ENCODE data around the gene EPHB4. TPM values are rescaled to one million over a fixed set of nuclear protein-coding genes. Genes with fewer than 3 reads are reported as not detected.
"Not testable (repeated sequence)": the region's sequence is repeated elsewhere in the genome, so short reads cannot be mapped to it uniquely, and the experiment has no call there.

EPHB4 gene
- total RNA-seq, 1 experiment from 2014 or later, result 42.7 TPM

- H3K9me3 ChIP-seq, result no peaks in the 10 kb centered on the region
- no peaks in the 10 kb centered on the region for H3K27me3 ChIP-seq
- no peak overlapping the region for H3K4me3 ChIP-seq
- DNase-seq, result no peak
- H3K36me3 ChIP-seq, result no peaks in the 10 kb centered on the region; the same call in 1 of the 2 replicates
Observed at GRCh38 chr7:100829150-100829716, 1.9 kb upstream of the EPHB4 start.

DNA sequence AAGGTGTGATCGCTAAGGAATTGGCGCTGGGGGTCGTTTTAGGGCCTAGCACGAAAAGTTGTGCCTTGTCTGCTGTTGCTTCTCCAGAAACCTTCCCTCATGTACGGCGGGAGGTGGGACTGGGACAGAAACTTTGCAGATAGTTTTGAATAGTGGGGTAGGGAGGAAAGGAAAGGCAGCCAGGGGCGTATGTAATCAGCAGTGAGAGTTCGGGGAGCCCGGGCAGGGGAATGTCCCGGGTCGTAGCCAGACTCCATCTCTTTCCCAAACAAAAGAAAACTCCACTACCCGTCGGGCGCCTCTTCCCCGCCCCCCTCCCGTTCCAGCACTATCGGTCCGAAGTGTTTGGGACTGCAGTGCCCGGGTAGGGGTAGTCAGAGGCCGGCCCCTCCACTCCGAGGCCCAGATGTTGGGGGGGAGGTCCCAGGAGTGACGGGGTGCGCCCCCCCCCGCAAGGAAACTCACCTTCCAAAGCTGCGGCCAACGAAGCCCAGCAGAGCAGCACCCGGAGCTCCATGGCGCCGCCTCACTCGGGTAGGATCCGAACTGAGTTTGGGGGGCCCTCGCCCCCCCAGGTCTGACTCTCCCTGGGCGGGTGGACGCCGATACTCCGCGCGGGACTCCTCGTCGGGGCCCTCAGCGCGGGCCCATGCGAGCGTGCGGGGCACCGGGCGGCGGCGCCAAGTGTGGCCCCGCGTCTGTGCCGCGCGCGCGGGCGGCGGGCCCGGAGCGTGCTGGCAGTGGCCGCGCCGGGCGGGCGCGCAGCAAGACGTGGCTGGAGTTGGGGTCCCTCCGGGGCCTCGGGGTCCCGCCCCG is 601 bp downstream of the EPHB4 start:
- no peaks in the 10 kb centered on the region for H3K9me3 ChIP-seq
- H3K4me3 ChIP-seq, result peak overlapping the region; percentile 67
- DNase-seq, result no peak
- no peaks in the 10 kb centered on the region for H3K27me3 ChIP-seq
- peaks cover 6% of the 10 kb centered on the region for H3K36me3 ChIP-seq

GRCh38 chr7:100825751-100826513 is 1.4 kb downstream of the EPHB4 start:
- Histone ChIP-seq H3K4me3 (peak overlapping the region; percentile 67), H3K27me3 (no peaks in the 10 kb centered on the region), H3K9me3 (no peaks in the 10 kb centered on the region), H3K36me3 (peaks cover 6% of the 10 kb centered on the region)
- no peak for DNase-seq

GRCh38 chr7:100825215-100825671 is 2.1 kb downstream of the EPHB4 start:
- H3K4me3 ChIP-seq, result peak overlapping the region; percentile 67
- DNase-seq, result no peak
- H3K36me3 ChIP-seq, result peaks cover 6% of the 10 kb centered on the region
- H3K9me3 ChIP-seq, result no peaks in the 10 kb centered on the region
- H3K27me3 ChIP-seq, result no peaks in the 10 kb centered on the region

DNA sequence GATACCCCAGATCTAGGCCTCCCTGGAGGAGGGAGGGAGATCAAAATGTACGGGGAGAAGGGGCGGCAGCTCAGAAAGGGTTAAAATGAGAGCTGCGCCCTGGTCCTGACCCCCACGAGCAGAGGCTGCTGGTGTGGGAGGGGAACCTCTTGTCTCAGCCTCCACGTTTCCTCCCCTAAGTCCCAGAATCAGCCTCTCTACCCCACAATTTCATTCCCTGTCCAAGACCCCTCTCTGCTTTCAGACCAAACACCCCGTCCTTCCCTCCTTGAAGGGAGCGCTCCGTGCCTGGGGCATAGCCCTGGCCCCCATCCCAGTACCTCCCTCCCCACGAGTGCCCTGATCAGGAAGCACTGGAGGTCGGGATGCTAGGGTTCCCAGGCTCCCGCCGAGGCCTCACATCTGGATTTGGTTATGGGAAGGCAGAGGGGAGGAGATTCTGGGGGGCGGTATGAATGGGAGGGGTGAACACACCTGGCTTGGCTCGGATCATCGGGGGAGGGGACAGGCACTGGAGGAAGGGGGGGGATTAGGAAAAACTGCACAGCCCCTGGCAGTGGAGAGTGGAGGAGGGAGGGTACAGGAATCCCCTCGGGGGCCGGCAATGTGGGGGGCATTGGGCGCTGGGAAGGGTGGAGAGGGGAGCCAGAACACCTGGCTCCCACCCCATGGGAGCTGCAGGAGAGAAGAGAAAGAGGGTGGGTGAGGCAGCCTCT is 2.7 kb downstream of the EPHB4 start:
- Histone ChIP-seq H3K27me3 (no peaks in the 10 kb centered on the region), H3K9me3 (no peaks in the 10 kb centered on the region), H3K4me3 (no peak overlapping the region), H3K36me3 (peaks cover 12% of the 10 kb centered on the region)
- DNase-seq, result no peak

GRCh38 chr7:100823534-100823933 is 3.8 kb downstream of the EPHB4 start:
- Histone ChIP-seq H3K9me3 (no peaks in the 10 kb centered on the region), H3K36me3 (peaks cover 17% of the 10 kb centered on the region), H3K4me3 (no peak overlapping the region), H3K27me3 (no peaks in the 10 kb centered on the region)
- no peak for DNase-seq

GRCh38 chr7:100823140-100823525 is 4.2 kb downstream of the EPHB4 start:
- Histone ChIP-seq H3K4me3 (no peak overlapping the region), H3K9me3 (no peaks in the 10 kb centered on the region), H3K27me3 (no peaks in the 10 kb centered on the region), H3K36me3 (peaks cover 20% of the 10 kb centered on the region)
- DNase-seq, result no peak

GRCh38 chr7:100822236-100823139 is 4.8 kb downstream of the EPHB4 start:
- no peak for DNase-seq
- Histone ChIP-seq H3K27me3 (no peaks in the 10 kb centered on the region), H3K4me3 (no peak overlapping the region), H3K9me3 (no peaks in the 10 kb centered on the region), H3K36me3 (peaks cover 20% of the 10 kb centered on the region)

- DNase-seq, result no peak
- Histone ChIP-seq H3K36me3 (peaks cover 34% of the 10 kb centered on the region), H3K27me3 (no peaks in the 10 kb centered on the region), H3K4me3 (no peak overlapping the region), H3K9me3 (no peaks in the 10 kb centered on the region)
Observed at GRCh38 chr7:100819586-100819985, 7.7 kb downstream of the EPHB4 start.

GRCh38 chr7:100818825-100819224 is 8.5 kb downstream of the EPHB4 start:
- DNase-seq, result no peak
- no peak overlapping the region for H3K4me3 ChIP-seq
- H3K36me3 ChIP-seq, result peaks cover 42% of the 10 kb centered on the region
- H3K27me3 ChIP-seq, result no peaks in the 10 kb centered on the region
- H3K9me3 ChIP-seq, result no peaks in the 10 kb centered on the region

DNA sequence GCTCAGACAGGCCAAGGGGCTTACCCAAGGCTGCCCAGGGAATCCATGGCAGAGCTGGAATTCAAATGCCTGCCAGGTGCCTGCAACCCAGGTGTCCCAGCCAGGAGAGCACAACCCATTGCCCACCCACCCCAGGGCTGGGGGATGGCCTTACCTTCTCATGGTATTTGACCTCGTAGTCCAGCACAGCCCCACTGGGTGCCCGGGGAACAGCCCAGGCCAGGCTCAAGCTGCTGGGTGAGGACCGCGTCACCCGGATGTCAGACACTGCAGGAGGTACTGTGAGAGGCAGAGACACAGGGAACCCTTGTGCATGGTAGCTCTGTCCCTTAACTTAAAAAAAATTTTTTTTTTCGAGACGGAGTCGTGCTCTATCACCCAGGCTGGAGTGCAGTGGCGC is 9.0 kb downstream of the EPHB4 start:
- H3K27me3 ChIP-seq, result no peaks in the 10 kb centered on the region
- no peaks in the 10 kb centered on the region for H3K9me3 ChIP-seq
- DNase-seq, result no peak
- H3K4me3 ChIP-seq, result no peak overlapping the region
- peaks cover 46% of the 10 kb centered on the region for H3K36me3 ChIP-seq

DNA sequence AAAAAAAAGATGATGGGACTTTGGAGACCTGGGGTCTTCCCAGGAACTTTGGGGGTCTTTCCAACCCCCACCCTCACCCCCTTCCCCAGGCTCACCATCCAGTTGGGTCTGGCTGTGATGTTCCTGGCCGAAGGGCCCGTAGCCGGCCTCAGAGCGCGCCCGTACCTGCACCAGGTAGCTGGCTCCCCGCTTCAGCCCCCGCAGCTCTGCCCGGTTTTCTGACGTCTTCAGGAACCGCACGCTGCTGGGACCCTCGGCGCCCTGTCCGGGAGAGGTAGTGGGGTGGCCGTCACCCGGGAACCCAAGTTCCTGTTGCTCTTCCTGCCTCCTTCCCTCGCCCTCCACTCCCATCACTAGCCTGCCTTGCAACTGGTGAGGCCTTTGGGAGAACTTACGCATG is 10.2 kb downstream of the EPHB4 start:
- Histone ChIP-seq H3K9me3 (no peaks in the 10 kb centered on the region), H3K4me3 (no peak overlapping the region), H3K27me3 (no peaks in the 10 kb centered on the region), H3K36me3 (peaks cover 47% of the 10 kb centered on the region)
- no peak for DNase-seq

- H3K4me3 ChIP-seq, H3K9me3 ChIP-seq, DNase-seq, H3K27me3 ChIP-seq: not testable (repeated sequence)
- peaks cover 47% of the 10 kb centered on the region for H3K36me3 ChIP-seq
Observed at GRCh38 chr7:100816515-100816914, 10.8 kb downstream of the EPHB4 start.

DNA sequence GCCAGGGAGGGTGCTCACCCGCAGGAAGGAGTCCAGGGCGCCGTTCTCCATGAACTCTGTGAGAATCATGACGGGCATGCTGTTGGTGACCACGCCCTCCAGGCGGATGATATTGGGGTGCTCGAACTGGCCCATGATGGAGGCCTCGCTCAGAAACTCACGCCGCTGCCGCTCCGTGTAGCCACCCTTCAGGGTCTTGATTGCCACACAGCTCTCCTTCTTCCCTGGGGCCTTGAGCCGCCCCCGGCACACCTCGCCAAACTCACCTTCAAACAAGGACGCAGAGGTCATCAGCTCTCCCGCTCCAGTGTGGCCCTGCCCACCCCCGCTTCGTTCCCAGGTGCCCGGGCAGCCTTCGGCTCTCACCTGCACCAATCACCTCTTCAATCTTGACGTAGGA is 14.6 kb downstream of the EPHB4 start:
- Histone ChIP-seq H3K36me3 (peaks cover 60% of the 10 kb centered on the region), H3K27me3 (no peaks in the 10 kb centered on the region), H3K9me3 (no peaks in the 10 kb centered on the region), H3K4me3 (no peak overlapping the region)
- DNase-seq, result no peak

- no peak for DNase-seq
- H3K9me3 ChIP-seq, result no peaks in the 10 kb centered on the region
- peaks cover 64% of the 10 kb centered on the region for H3K36me3 ChIP-seq
- no peak overlapping the region for H3K4me3 ChIP-seq
- H3K27me3 ChIP-seq, result no peaks in the 10 kb centered on the region
Observed at GRCh38 chr7:100811480-100811879, 15.8 kb downstream of the EPHB4 start.

DNA sequence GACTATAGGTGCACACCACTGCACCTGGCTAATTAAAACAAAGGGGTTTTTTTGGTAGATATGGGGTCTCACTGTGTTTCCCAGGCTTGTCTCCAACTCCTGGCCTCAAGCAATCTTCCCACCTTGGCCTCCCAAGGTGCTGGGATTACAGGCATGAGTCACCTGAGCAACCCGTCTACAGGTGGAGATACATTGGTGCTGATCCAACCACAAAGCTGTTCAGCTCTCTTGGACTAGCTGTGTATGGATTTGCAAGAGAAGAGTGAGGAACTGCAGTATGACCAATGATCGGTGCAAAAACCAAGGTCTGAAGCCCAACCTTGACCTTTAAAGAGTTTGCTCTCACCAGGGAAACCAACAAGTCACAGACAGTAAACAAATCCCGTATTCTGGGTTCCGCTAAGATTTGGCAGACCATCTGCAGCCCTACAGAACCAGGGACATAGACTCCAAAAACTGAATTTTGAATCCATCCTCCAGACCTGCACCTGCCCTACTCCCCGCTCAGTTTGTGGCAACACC is 18.9 kb downstream of the EPHB4 start:
- Histone ChIP-seq H3K4me3 (no peak overlapping the region), H3K9me3 (no peaks in the 10 kb centered on the region), H3K36me3 (peaks cover 57% of the 10 kb centered on the region), H3K27me3 (no peaks in the 10 kb centered on the region)
- DNase-seq, result no peak
